ENCODE measurements around the gene ULK2.

DNA sequence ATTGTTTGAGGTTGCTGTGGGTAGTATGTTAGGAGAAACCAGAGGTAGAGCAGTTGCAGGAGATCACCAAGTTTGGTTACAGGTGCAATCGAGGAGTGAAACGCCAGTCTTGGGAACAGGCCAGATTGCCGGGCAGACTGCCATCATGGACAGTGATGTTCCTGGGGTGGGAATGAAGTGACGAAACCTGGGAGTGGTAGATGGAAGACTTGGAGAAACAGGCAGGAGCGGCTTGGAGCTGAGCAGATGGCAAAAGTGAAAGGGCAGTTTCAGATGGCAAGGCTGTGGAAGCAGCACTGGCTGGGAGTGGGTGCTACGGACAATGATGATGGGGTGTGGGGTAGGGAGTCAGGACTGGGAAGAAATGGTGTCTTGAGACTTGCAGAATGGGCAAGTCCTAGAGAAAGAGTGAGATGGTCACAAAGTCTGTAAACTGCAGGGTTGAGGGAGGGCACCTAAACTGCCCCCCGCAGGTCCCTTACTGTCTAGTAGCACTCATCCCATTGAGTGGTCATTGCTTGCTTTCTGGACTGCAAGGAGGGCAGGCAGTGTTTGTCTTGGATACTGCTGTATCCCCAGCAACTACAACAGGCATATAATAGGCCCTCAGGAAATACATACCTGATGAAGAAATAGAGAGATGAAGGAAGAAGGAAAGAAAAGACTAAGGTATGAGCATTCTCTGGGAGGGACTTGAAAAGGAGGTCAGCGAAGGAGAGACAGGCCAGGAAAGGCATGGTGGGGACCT is 29.5 kb upstream of the ULK2 start:
- no peak for TF ChIP-seq RAD21 (IDR thresholded peaks at IDR 0.05; ENCODE audit: low read length)
- TF ChIP-seq, protein P1, sequence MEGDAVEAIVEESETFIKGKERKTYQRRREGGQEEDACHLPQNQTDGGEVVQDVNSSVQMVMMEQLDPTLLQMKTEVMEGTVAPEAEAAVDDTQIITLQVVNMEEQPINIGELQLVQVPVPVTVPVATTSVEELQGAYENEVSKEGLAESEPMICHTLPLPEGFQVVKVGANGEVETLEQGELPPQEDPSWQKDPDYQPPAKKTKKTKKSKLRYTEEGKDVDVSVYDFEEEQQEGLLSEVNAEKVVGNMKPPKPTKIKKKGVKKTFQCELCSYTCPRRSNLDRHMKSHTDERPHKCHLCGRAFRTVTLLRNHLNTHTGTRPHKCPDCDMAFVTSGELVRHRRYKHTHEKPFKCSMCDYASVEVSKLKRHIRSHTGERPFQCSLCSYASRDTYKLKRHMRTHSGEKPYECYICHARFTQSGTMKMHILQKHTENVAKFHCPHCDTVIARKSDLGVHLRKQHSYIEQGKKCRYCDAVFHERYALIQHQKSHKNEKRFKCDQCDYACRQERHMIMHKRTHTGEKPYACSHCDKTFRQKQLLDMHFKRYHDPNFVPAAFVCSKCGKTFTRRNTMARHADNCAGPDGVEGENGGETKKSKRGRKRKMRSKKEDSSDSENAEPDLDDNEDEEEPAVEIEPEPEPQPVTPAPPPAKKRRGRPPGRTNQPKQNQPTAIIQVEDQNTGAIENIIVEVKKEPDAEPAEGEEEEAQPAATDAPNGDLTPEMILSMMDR (IDR thresholded peaks at IDR 0.05) = no peak
- TF ChIP-seq FOXJ3 (CRISPR knock-in tag; IDR thresholded peaks at IDR 0.05) = no peak
- TF ChIP-seq, protein P2, sequence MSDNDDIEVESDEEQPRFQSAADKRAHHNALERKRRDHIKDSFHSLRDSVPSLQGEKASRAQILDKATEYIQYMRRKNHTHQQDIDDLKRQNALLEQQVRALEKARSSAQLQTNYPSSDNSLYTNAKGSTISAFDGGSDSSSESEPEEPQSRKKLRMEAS (IDR thresholded peaks at IDR 0.05; ENCODE audit: low read depth) = no peak
- TF ChIP-seq SMC3 (IDR thresholded peaks at IDR 0.05; ENCODE audit: low read depth, low read length) = no peak
- no peak for TF ChIP-seq NFIC (IDR thresholded peaks at IDR 0.05; ENCODE audit: borderline replicate concordance)

Measured in SK-N-SH (cell line).